Psoas muscle (tissue), 8 donors: ENCODE results near the gene TRHDE. TPM values are rescaled to one million over a fixed set of nuclear protein-coding genes. Genes with fewer than 3 reads are reported as not detected.

Source experiments
- ATAC-seq, 4 donors: fragments of 200-7000 bp; cut with Tn5 transposase; one replicate each; pipeline ENCODE4 v1.9.1; 2020; ENCODE audit warnings: moderate library complexity in 3 of 4, mild to moderate bottlenecking in 2 of 4
- DNase-seq, 2 donors: peaks; one replicate each; pipeline ENCODE4 v3.0.0-alpha.2; 2020
- H3K27ac ChIP-seq: fragments of 200-600 bp; one replicate; pipeline ENCODE4 v1.8.0; 2022
- H3K27me3 ChIP-seq, 3 donors: fragments of 200-600 bp in 1 of 3; one replicate each; pipeline versions ENCODE4 v1.6.1 to v1.8.0; 2013 to 2022; ENCODE audit warnings: low read length in 2 of 3, mild to moderate bottlenecking in 2 of 3, moderate library complexity in 1 of 3; ENCODE audit not compliant: insufficient read depth in 3 of 3
- H3K36me3 ChIP-seq, 2 donors: fragments of 200-600 bp in 1 of 2; one replicate each; pipeline versions ENCODE4 v1.6.1 to v1.8.0; 2013 to 2022; ENCODE audit warnings: low read depth in 1 of 2, mild to moderate bottlenecking in 1 of 2, moderate library complexity in 1 of 2; ENCODE audit not compliant: insufficient read depth in 1 of 2
- H3K4me1 ChIP-seq: fragments of 200-600 bp; one replicate; pipeline ENCODE4 v1.8.0; 2022
- H3K4me3 ChIP-seq: fragments of 200-600 bp; one replicate; pipeline ENCODE4 v1.8.0; 2022; ENCODE audit warnings: mild to moderate bottlenecking
- H3K9me3 ChIP-seq: fragments of 200-600 bp; one replicate; pipeline ENCODE4 v1.8.0; 2022
- CTCF ChIP-seq: fragments of 200-600 bp; IDR thresholded peaks from one replicate; pipeline ENCODE4 v1.8.0; 2022; ENCODE audit warnings: antibody characterized with exemption
- WGBS, 3 donors: extraction: QIAGEN DNeasy Blood & Tissue Kit; methylation state at CpG; one replicate each; pipeline versions ENCODE4 v1.1.6 to v1.1.7; 2013; 5-methylcytosine and 5-hydroxymethylcytosine counted together
- intact Hi-C, 2 donors: fragments of 100-400 bp; cut with DNase I; formaldehyde crosslinking; loops; one replicate each; pipeline versions ENCODE4 v1.11.0 to v1.14.2; 2022
- polyA plus RNA-seq, 3 donors: library from polyadenylated mRNA; stranded (reverse); fragments of 200-250 nt; gene quantifications; one replicate each; pipeline ENCODE4 v1.2.3, GENCODE V29; 2013
- total RNA-seq, 4 donors: library from RNA; stranded (reverse); fragmentation: NEBNext Ultra II Directional in 2 of 4; extraction: Animal tissue kit (Norgen Biotek cat#: 25700) in 2 of 4; gene quantifications; one replicate each; pipeline versions ENCODE4 v1.2.1 to v1.2.4, GENCODE V29; 2021 to 2023
- donor health status: healthy with polysubstance abuse.
- donor health status: DM: no; HTN: no; CAD: no; lungs with moderate emphysema.
- donor health status: Bipolar disorder and iron deficiency.
- donor health status: healthy.
- donor health status: DM: yes; HTN: yes; CAD: no.
- donor health status: DM: no; HTN: no; CAD: no.
- donor health status: DM: no; HTN: no; CAD: no.
- donor health status: DM: yes; HTN: yes; CAD: no.

TRHDE gene
- total and polyA plus RNA-seq, 7 donors = 0.08 to 1.7 (median 0.60) TPM

GRCh38 chr12:72365151-72365550 is 93.0 kb downstream of the TRHDE start:
- no peak overlapping the region for H3K27ac ChIP-seq
- intact Hi-C loops = no loop called here
- no peaks in the 10 kb centered on the region for H3K4me1 ChIP-seq

GRCh38 chr12:72366255-72366654 is 94.1 kb downstream of the TRHDE start:
- Histone ChIP-seq H3K36me3 (no peaks in the 10 kb centered on the region), H3K4me3 (no peak overlapping the region), H3K4me1 (no peaks in the 10 kb centered on the region), H3K27me3 (no peaks in the 10 kb centered on the region), H3K9me3 (no peaks in the 10 kb centered on the region), H3K27ac (no peak overlapping the region)
- intact Hi-C loops = no loop called here
- ATAC-seq (no peak), DNase-seq (no peak)
- WGBS, 3 donors = 79 to 88% (median 83%) methylated on average over 3 of the region's 3 CpGs
- no peak for TF ChIP-seq CTCF

More at GRCh38 chr12:72365151-72365550, 93.0 kb downstream of the TRHDE start:
- H3K27me3 ChIP-seq = no peaks in the 10 kb centered on the region
- DNase-seq (no peak), ATAC-seq (no peak)
- H3K9me3 ChIP-seq = no peaks in the 10 kb centered on the region
- no peaks in the 10 kb centered on the region for H3K36me3 ChIP-seq
- no peak for TF ChIP-seq CTCF
- H3K4me3 ChIP-seq = no peak overlapping the region

GRCh38 chr12:72368298-72368697 is 96.1 kb downstream of the TRHDE start:
- Histone ChIP-seq H3K4me1 (no peaks in the 10 kb centered on the region), H3K9me3 (no peaks in the 10 kb centered on the region), H3K36me3 (no peaks in the 10 kb centered on the region), H3K27ac (no peak overlapping the region), H3K27me3 (no peaks in the 10 kb centered on the region), H3K4me3 (no peak overlapping the region)
- no peak for DNase-seq
- no peak for ATAC-seq
- WGBS, 3 donors = 83 to 97% (median 88%) methylated on average over 1 of the region's 1 CpG
- intact Hi-C loops = no loop called here
- no peak for TF ChIP-seq CTCF

GRCh38 chr12:72368719-72369422 is 96.7 kb downstream of the TRHDE start:
- 33 to 51% (median 43%) methylated on average over 3 of the region's 3 CpGs for WGBS, 3 donors
- no peak overlapping the region for H3K27ac ChIP-seq
- H3K4me1 ChIP-seq = no peaks in the 10 kb centered on the region
- no peak overlapping the region for H3K4me3 ChIP-seq
- no peak for DNase-seq
- intact Hi-C loops = no loop called here
- no peak for ATAC-seq
- H3K36me3 ChIP-seq = no peaks in the 10 kb centered on the region
- H3K27me3 ChIP-seq = no peaks in the 10 kb centered on the region
- TF ChIP-seq CTCF = no peak
- no peaks in the 10 kb centered on the region for H3K9me3 ChIP-seq

GRCh38 chr12:72369423-72369959 is 97.3 kb downstream of the TRHDE start:
- no peak for DNase-seq
- H3K27ac ChIP-seq = no peak overlapping the region
- no peaks in the 10 kb centered on the region for H3K9me3 ChIP-seq
- H3K4me3 ChIP-seq = no peak overlapping the region
- WGBS, 3 donors = 48% methylated on average over 4 of the region's 4 CpGs
- H3K27me3 ChIP-seq = no peaks in the 10 kb centered on the region
- no peak for ATAC-seq
- no peaks in the 10 kb centered on the region for H3K36me3 ChIP-seq
- no peaks in the 10 kb centered on the region for H3K4me1 ChIP-seq
- intact Hi-C loops = no loop called here
- no peak for TF ChIP-seq CTCF
